NCI-H345 treated with DMSO at 0.1 percent for 48 hours (cell line): ENCODE results near the gene DIO1.

Source experiments
- DNase-seq: peaks from one replicate; lab custom pipeline; 2025; ENCODE audit not compliant: unreplicated experiment; lab: John Stamatoyannopoulos, UW

DIO1 gene

GRCh38 chr1:53892911-53893310, 1.1 kb upstream of the DIO1 start:
- DNase-seq: no peak

GRCh38 chr1:53894644-53895043, 657 bp downstream of the DIO1 start:
- DNase-seq: no peak

- DNase-seq: no peak
Measured at GRCh38 chr1:53895421-53895820, 1.4 kb downstream of the DIO1 start.

GRCh38 chr1:53896635-53897229, 2.7 kb downstream of the DIO1 start:
- DNase-seq: no peak

GRCh38 chr1:53899206-53899628, 5.2 kb downstream of the DIO1 start:
- no peak for DNase-seq

GRCh38 chr1:53899708-53900107, 5.7 kb downstream of the DIO1 start:
- no peak for DNase-seq

- no peak for DNase-seq
Measured at GRCh38 chr1:53902235-53903138, 8.5 kb downstream of the DIO1 start.

- DNase-seq: no peak
Measured at GRCh38 chr1:53905509-53905908, 11.5 kb downstream of the DIO1 start.

GRCh38 chr1:53906121-53906520, 12.1 kb downstream of the DIO1 start:
- no peak for DNase-seq

- no peak for DNase-seq
Measured at GRCh38 chr1:53909946-53910345, 16.0 kb downstream of the DIO1 start.

GRCh38 chr1:53911442-53911841, 17.5 kb downstream of the DIO1 start:
- DNase-seq: no peak

GRCh38 chr1:53913352-53914033, 19.5 kb downstream of the DIO1 start:
- no peak for DNase-seq

- no peak for DNase-seq
Measured at GRCh38 chr1:53918343-53918742, 24.4 kb downstream of the DIO1 start.

- no peak for DNase-seq
Measured at GRCh38 chr1:53919675-53920066, 25.7 kb downstream of the DIO1 start.

- DNase-seq: no peak
Measured at GRCh38 chr1:53927376-53927881, 33.4 kb downstream of the DIO1 start.

GRCh38 chr1:53929246-53929960, 35.4 kb downstream of the DIO1 start:
- DNase-seq: no peak

- DNase-seq: no peak
Measured at GRCh38 chr1:53930932-53931331, 36.9 kb downstream of the DIO1 start.

GRCh38 chr1:53931523-53931922, 37.5 kb downstream of the DIO1 start:
- DNase-seq: no peak

GRCh38 chr1:53934170-53934765, 40.3 kb downstream of the DIO1 start:
- DNase-seq: no peak

- DNase-seq: no peak
Measured at GRCh38 chr1:53936430-53936829, 42.4 kb downstream of the DIO1 start.
